ENCODE measurements around the gene CLC. TPM values are rescaled to one million over a fixed set of nuclear protein-coding genes. Genes with fewer than 3 reads are reported as not detected.

Gene CLC
- total and polyA plus RNA-seq, 2 of the 8 experiments (the other 6 are each of a cell fraction or from before 2014, with no cell fraction given): 6.4 to 12.4 TPM

- Histone ChIP-seq H4K20me1 (replicated peaks in 1 of 2; ENCODE audit: control insufficient read depth in 1 of 2, insufficient read depth in 2 of 2, low read length in 2 of 2) (no peaks in the 10 kb centered on the region), H3K27ac (ENCODE audit: low read depth, low read length) (no peak overlapping the region), H2BK12ac (ENCODE audit: low read depth, low read length) (no peak overlapping the region), H3K79me1 (ENCODE audit: low read depth, low read length) (no peaks in the 10 kb centered on the region), H3K4me3 (ENCODE audit: extremely low read depth in 1 of 4, insufficient read depth in 2 of 4, low read depth in 3 of 4, low read length in 4 of 4) (no peak overlapping the region), H3K36me3 (ENCODE audit: control insufficient read depth in 2 of 4, insufficient read depth in 4 of 4, low read length in 3 of 4) (no peaks in the 10 kb centered on the region), H2BK20ac (ENCODE audit: low read length) (no peak overlapping the region), H3K9ac (replicated peaks in 1 of 4; ENCODE audit: extremely low read depth in 1 of 4, low read depth in 3 of 4, low read length in 3 of 4) (no peak overlapping the region), H4K8ac (ENCODE audit: extremely low read depth, insufficient read depth, low read length) (no peak overlapping the region), H2BK5ac (ENCODE audit: low read depth, low read length) (no peak overlapping the region), H3K27me3 (replicated peaks in 1 of 4; ENCODE audit: control insufficient read depth in 3 of 4, extremely low read depth in 1 of 4, insufficient read depth in 3 of 4, low read length in 3 of 4) (no peaks in the 10 kb centered on the region), H3K4ac (replicated peaks; ENCODE audit: insufficient read length, low read depth, low read length) (no peak overlapping the region), H3K79me2 (ENCODE audit: control insufficient read depth in 1 of 2, insufficient read depth in 2 of 2, low read length in 2 of 2) (no peaks in the 10 kb centered on the region), H3K4me2 (ENCODE audit: insufficient read depth in 1 of 2, low read depth in 2 of 2, low read length in 2 of 2) (no peak overlapping the region), H2BK15ac (ENCODE audit: low read length) (no peak overlapping the region), H3K56ac (replicated peaks; ENCODE audit: insufficient read length, low read depth, low read length) (no peak overlapping the region), H3K23me2 (ENCODE audit: low read depth, low read length) (no peaks in the 10 kb centered on the region), H3K4me1 (replicated peaks in 1 of 4; ENCODE audit: control insufficient read depth in 3 of 4, insufficient read depth in 4 of 4, low read length in 3 of 4) (no peaks in the 10 kb centered on the region), H2BK120ac (replicated peaks; ENCODE audit: low read depth, low read length) (no peak overlapping the region), H3K9me3 (ENCODE audit: insufficient read depth in 2 of 2, low read depth in 1 of 2, low read length in 1 of 2) (no peaks in the 10 kb centered on the region), H2AFZ (ENCODE audit: low read length) (no peak overlapping the region), H3K14ac (ENCODE audit: insufficient read length) (no peak overlapping the region), H2AK5ac (ENCODE audit: low read depth, low read length) (no peak overlapping the region), H4K5ac (ENCODE audit: insufficient read length, low read depth, low read length) (no peak overlapping the region), H3K23ac (ENCODE audit: insufficient read length) (no peak overlapping the region), H4K91ac (replicated peaks; ENCODE audit: insufficient read length, low read length) (no peak overlapping the region), H3K18ac (ENCODE audit: extremely low read depth, low read length) (no peak overlapping the region)
- 90% methylated on average over 10 of the region's 10 CpGs; no CpG with 5 or more reads in 1 of the 2 experiments for WGBS, 2 experiments (ENCODE audit: extremely low coverage in 1 of 2, insufficient coverage in 1 of 2, insufficient read length in 1 of 2, insufficient replicate concordance in 2 of 2, low coverage in 1 of 2, low lambda C conversion rate in 2 of 2, missing lambda C conversion rate in 1 of 2)
- ChIA-PET POLR2A (ENCODE audit: partially characterized antibody) (no interaction called here), CTCF (ENCODE audit: partially characterized antibody) (no interaction called here)
- FAIRE-seq (no peak), DNase-seq (ENCODE audit: low read depth in 1 of 2, low spot score in 2 of 2) (no peak)
- TF ChIP-seq BRCA1 (IDR thresholded peaks at IDR 0.05; ENCODE audit: low read depth, low read length) (no peak), ATF2 (IDR thresholded peaks at IDR 0.05; ENCODE audit: low read length) (no peak), CHD2 (IDR thresholded peaks at IDR 0.05; ENCODE audit: low read length) (no peak), POU5F1 (IDR thresholded peaks at IDR 0.05; ENCODE audit: low read depth, low read length) (no peak), NRF1 (IDR thresholded peaks at IDR 0.05; ENCODE audit: low read depth, low read length) (no peak), TAF7 (optimal IDR thresholded peaks at IDR 0.05; ENCODE audit: borderline replicate concordance, low read depth, low read length) (no peak), RXRA (IDR thresholded peaks at IDR 0.05; ENCODE audit: insufficient read depth, low read depth, low read length) (no peak), HDAC2 (IDR thresholded peaks at IDR 0.05; ENCODE audit: borderline replicate concordance in 1 of 2, low read depth in 2 of 2, low read length in 2 of 2) (no peak), ASH2L (IDR thresholded peaks at IDR 0.05; ENCODE audit: low read length) (no peak), SIN3A (conservative IDR thresholded peaks at IDR 0.05 in 1 of 2, IDR thresholded peaks at IDR 0.05 in 1 of 2; ENCODE audit: low read depth in 1 of 2, low read length in 2 of 2) (no peak), TCF12 (IDR thresholded peaks at IDR 0.05; ENCODE audit: low read depth, low read length) (no peak), CREB1 (IDR thresholded peaks at IDR 0.05) (no peak)
Observed at GRCh38 chr19:39727070-39727800, 10.6 kb downstream of the CLC start.
